ENCODE data around the gene TRMT11. TPM values are rescaled to one million over a fixed set of nuclear protein-coding genes. Genes with fewer than 3 reads are reported as not detected.

TRMT11 gene
- total RNA-seq, 1 experiment from 2014 or later = 140 TPM

DNA sequence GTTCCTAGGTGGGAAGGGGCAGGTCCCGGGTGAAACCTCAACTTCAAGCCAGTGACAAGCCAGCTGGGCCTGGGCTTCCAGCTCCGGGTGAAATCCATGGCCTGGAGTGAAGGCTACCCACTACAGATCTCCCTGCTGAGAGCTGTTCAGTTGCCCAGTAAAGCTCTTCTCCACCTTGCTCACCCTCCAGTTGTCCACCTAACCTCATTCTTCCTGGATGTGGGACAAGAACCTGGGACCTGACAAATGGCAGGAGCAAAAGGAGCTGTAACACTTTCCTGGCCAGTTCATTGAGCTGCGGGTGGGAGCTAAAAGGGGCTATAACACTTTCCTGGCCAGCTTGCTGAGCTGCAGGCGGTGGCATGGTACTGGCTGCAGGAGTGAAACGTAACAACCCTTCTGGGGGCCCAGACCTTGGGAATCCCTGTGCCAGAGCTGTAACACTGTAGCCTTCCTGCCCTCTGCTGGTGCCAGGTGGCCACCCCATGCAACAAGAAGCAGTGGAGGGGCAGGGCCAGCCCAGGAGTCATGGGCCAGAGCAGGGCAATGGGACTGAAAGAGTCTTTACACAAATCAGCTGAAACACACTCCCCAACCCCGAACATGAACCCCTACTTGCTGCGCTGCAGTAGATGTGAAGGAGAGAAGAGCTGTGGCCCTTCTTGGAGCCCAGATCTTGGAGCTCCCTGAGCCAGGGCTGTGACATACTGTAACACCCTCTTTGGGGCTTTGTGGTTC lies 33.4 kb upstream of the TRMT11 start:
- Histone ChIP-seq H3K4me3 (ENCODE audit: low read length) (no peak overlapping the region; the same call in 1 of the 2 replicates), H3K4me1 (ENCODE audit: low read length) (peaks cover 24% of the 10 kb centered on the region), H3K9me2 (replicated peaks; ENCODE audit: insufficient read depth, low read length) (no peaks in the 10 kb centered on the region), H3K9ac (ENCODE audit: low read length) (0 out of 2 replicates have a peak overlapping the region, but pooled peaks have one; percentile 11), H2AFZ (ENCODE audit: low read length) (peak overlapping the region; percentile 20; the same call in 1 of the 2 replicates), H3K4me2 (ENCODE audit: low read depth, low read length, poor library complexity, severe bottlenecking) (peak overlapping the region; percentile 47), H3K9me3 (ENCODE audit: low read length) (no peaks in the 10 kb centered on the region), H3K79me2 (ENCODE audit: low read length) (peaks cover 13% of the 10 kb centered on the region), H3K36me3 (ENCODE audit: insufficient read depth, low read length) (no peaks in the 10 kb centered on the region), H3K27me3 (ENCODE audit: low read length) (no peaks in the 10 kb centered on the region), H4K20me1 (ENCODE audit: insufficient read depth, low read depth, low read length) (no peaks in the 10 kb centered on the region), H3K27ac (ENCODE audit: low read length) (no peak overlapping the region)
- peak; percentile 76 for DNase-seq

DNA sequence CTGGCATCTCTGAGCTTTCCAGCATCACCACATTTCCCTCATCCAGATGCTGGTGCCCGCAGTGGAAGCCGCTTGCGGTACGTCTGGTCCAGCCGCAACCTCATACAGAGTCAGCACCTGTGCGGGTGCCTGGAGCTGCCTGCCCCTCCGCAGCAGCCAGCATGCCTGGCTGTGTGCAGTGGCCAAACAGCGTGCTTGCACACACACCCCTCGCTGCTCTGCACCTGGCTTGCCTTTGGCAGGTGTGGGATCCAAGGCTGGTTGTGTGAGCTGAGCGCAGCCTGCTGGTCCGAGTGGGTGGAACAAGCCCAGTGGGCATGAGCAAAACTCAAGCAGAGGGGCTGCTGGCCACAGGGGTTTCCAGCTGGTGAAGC lies 32.9 kb upstream of the TRMT11 start:
- 0 out of 2 replicates have a peak overlapping the region, but pooled peaks have one; percentile 11 for H3K9ac ChIP-seq (ENCODE audit: low read length)
- H3K4me2 ChIP-seq (ENCODE audit: low read depth, low read length, poor library complexity, severe bottlenecking) = peak overlapping the region; percentile 47
- peaks cover 29% of the 10 kb centered on the region for H3K4me1 ChIP-seq (ENCODE audit: low read length)
- H4K20me1 ChIP-seq (ENCODE audit: insufficient read depth, low read depth, low read length) = no peaks in the 10 kb centered on the region
- H3K27me3 ChIP-seq (ENCODE audit: low read length) = no peaks in the 10 kb centered on the region
- H3K36me3 ChIP-seq (ENCODE audit: insufficient read depth, low read length) = no peaks in the 10 kb centered on the region
- H3K9me2 ChIP-seq (replicated peaks; ENCODE audit: insufficient read depth, low read length) = no peaks in the 10 kb centered on the region
- peaks cover 19% of the 10 kb centered on the region for H3K79me2 ChIP-seq (ENCODE audit: low read length)
- peak; percentile 76 for DNase-seq
- H3K4me3 ChIP-seq (ENCODE audit: low read length) = no peak overlapping the region; the same call in 1 of the 2 replicates
- peak overlapping the region; percentile 20; the same call in 1 of the 2 replicates for H2AFZ ChIP-seq (ENCODE audit: low read length)
- H3K27ac ChIP-seq (ENCODE audit: low read length) = no peak overlapping the region
- no peaks in the 10 kb centered on the region for H3K9me3 ChIP-seq (ENCODE audit: low read length)

DNA sequence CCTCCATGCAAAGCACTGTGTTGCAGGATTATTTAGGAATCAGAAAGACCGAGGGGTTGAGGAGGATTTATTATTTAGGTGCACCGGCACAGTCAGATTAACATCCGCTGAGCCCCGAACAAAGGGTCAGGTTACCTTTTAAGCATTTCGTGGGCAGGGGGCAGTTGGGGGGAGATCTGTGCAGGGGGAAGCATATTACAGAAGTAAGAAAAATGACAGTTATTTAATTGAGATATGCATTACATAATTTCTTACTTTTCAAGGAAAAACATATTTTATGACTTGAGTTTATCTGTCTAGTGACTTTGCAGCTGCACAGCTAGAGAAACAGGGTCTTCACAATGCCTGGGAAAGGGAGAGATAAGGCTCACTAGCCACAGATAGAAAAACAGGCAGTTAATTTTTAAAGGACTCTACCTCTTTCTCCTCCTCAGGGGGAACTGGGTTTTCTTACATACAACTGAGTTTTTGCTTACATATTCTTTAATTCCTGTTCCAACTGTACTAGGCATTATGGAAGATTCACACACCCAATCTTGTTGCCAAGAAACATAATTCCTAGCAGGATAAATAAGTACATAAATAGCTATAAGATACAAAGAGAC lies 31.5 kb upstream of the TRMT11 start:
- Histone ChIP-seq H3K9ac (ENCODE audit: low read length) (no peak overlapping the region), H3K27ac (ENCODE audit: low read length) (no peak overlapping the region), H3K9me3 (ENCODE audit: low read length) (no peaks in the 10 kb centered on the region), H3K27me3 (ENCODE audit: low read length) (no peaks in the 10 kb centered on the region), H3K79me2 (ENCODE audit: low read length) (peaks cover 32% of the 10 kb centered on the region), H3K4me3 (ENCODE audit: low read length) (no peak overlapping the region), H4K20me1 (ENCODE audit: insufficient read depth, low read depth, low read length) (no peaks in the 10 kb centered on the region), H3K4me1 (ENCODE audit: low read length) (peaks cover 41% of the 10 kb centered on the region), H3K9me2 (replicated peaks; ENCODE audit: insufficient read depth, low read length) (no peaks in the 10 kb centered on the region), H3K36me3 (ENCODE audit: insufficient read depth, low read length) (0 out of 2 replicates have a peak, but pooled peaks cover 7% of the 10 kb centered on the region), H2AFZ (ENCODE audit: low read length) (no peak overlapping the region; the same call in 1 of the 2 replicates), H3K4me2 (ENCODE audit: low read depth, low read length, poor library complexity, severe bottlenecking) (no peak overlapping the region)
- no peak for DNase-seq

DNA sequence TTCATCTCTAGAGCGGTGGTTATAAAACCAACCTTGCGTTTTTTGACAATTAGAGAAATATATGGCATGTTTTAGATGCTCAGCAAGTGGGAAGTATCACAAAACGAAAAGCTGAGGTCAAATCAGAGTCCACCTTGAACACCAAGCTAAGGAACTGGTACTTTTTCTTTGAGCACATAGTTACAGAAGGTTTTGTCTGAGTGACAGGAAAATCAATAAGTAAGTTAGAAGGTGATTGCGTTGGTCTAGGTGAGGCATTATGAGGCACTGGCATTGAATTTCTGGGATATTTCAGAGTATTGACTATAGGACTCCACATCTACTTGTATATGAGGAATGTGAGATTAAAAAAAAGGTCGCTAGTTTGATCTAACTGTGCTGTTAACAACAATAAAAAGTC lies 30.4 kb upstream of the TRMT11 start:
- Histone ChIP-seq H3K4me1 (ENCODE audit: low read length) (peaks cover 41% of the 10 kb centered on the region), H3K4me2 (ENCODE audit: low read depth, low read length, poor library complexity, severe bottlenecking) (peak overlapping the region; percentile 97), H3K36me3 (ENCODE audit: insufficient read depth, low read length) (0 out of 2 replicates have a peak, but pooled peaks cover 7% of the 10 kb centered on the region), H2AFZ (ENCODE audit: low read length) (0 out of 2 replicates have a peak overlapping the region, but pooled peaks have one; percentile 37), H3K9ac (ENCODE audit: low read length) (peak overlapping the region; percentile 97), H3K27ac (ENCODE audit: low read length) (no peak overlapping the region), H3K4me3 (ENCODE audit: low read length) (peak overlapping the region; percentile 96), H3K9me2 (replicated peaks; ENCODE audit: insufficient read depth, low read length) (no peaks in the 10 kb centered on the region), H4K20me1 (ENCODE audit: insufficient read depth, low read depth, low read length) (no peaks in the 10 kb centered on the region), H3K79me2 (ENCODE audit: low read length) (peaks cover 43% of the 10 kb centered on the region), H3K9me3 (ENCODE audit: low read length) (no peaks in the 10 kb centered on the region), H3K27me3 (ENCODE audit: low read length) (no peaks in the 10 kb centered on the region)
- DNase-seq = no peak

DNA sequence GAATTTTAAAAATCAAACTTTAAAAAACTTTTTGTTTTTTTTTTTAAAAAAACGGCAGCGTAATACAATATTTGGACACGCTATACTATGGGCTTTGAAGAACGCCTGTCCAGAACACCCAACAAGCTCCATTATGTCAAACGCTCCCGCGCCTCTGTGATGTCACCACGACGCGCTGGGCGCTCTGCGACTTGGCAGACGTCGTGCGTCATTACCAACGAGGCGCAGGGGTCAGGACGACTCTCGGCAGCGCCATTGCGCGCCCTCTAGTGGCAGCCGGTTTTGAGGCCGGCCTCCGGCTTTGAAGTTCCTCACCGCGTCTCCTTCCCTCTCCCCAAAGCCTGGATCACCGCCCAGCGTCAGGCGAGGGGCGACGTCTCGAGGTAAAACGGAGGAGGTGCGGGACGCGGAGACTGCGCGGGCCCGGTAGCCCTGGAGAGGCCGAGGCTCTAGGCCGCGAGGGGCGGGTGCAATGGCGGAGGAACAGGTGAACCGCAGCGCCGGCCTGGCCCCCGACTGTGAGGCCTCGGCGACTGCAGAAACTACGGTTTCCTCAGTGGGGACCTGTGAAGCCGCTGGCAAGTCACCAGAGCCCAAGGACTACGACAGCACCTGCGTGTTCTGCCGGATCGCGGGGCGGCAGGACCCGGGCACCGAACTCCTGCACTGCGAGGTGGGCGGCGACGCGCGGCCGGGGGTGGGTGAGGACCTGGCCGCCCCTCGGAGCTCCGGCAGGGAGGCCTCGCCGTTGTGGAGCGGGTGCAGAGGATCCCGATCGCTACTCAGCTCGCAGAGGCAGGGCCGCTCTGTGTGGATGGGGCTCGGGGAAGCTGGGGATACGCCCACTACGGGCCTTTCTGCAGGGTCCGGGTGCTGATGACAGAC lies 29.6 kb upstream of the TRMT11 start, which contains the start of gene HINT3:
Gene HINT3, plus strand, starts transcription at position 265 of the 885 bp plus-strand sequence. Its CDS starts 208 bp downstream, at position 473.
- peak within 1 kb of the TSS; percentile 70 for H3K27ac ChIP-seq (ENCODE audit: low read length)
- peak within 1 kb of the TSS; percentile 96 for H3K4me3 ChIP-seq (ENCODE audit: low read length)
- H3K4me1 ChIP-seq (ENCODE audit: low read length) = peaks cover 41% of the 10 kb centered on the region
- peak within 1 kb of the TSS; percentile 90; the same call in 1 of the 2 replicates for H2AFZ ChIP-seq (ENCODE audit: low read length)
- DNase-seq = peak; percentile 99
- H3K36me3 ChIP-seq (ENCODE audit: insufficient read depth, low read length) = 0 out of 2 replicates have a peak, but pooled peaks cover 7% of the 10 kb centered on the region
- H3K27me3 ChIP-seq (ENCODE audit: low read length) = no peaks in the 10 kb centered on the region
- H3K9me3 ChIP-seq (ENCODE audit: low read length) = no peaks in the 10 kb centered on the region
- H3K9ac ChIP-seq (ENCODE audit: low read length) = peak within 1 kb of the TSS; percentile 97
- H3K4me2 ChIP-seq (ENCODE audit: low read depth, low read length, poor library complexity, severe bottlenecking) = peak within 1 kb of the TSS; percentile 97
- H3K9me2 ChIP-seq (replicated peaks; ENCODE audit: insufficient read depth, low read length) = no peaks in the 10 kb centered on the region
- peaks cover 51% of the 10 kb centered on the region for H3K79me2 ChIP-seq (ENCODE audit: low read length)
- no peaks in the 10 kb centered on the region for H4K20me1 ChIP-seq (ENCODE audit: insufficient read depth, low read depth, low read length)

DNA sequence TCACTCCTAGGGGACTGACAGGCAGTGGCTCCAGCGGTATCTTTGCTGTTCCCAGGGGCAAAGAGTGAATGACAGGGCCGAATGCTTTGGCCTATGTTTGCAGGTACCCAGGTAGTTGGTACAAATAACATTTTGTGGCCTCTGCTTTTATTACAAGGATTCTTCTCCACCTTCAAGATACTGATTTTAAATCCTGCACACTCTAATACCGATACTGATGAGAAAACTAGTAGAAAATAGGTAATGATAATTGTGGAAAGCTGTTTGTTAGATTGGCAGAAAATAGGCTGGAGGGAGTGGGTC lies 29.0 kb upstream of the TRMT11 start:
- no peak for DNase-seq
- Histone ChIP-seq H3K27ac (ENCODE audit: low read length) (peak overlapping the region; percentile 70), H3K36me3 (ENCODE audit: insufficient read depth, low read length) (0 out of 2 replicates have a peak, but pooled peaks cover 7% of the 10 kb centered on the region), H2AFZ (ENCODE audit: low read length) (peak overlapping the region; percentile 90; the same call in 1 of the 2 replicates), H3K79me2 (ENCODE audit: low read length) (peaks cover 54% of the 10 kb centered on the region), H3K9me3 (ENCODE audit: low read length) (no peaks in the 10 kb centered on the region), H4K20me1 (ENCODE audit: insufficient read depth, low read depth, low read length) (no peaks in the 10 kb centered on the region), H3K4me2 (ENCODE audit: low read depth, low read length, poor library complexity, severe bottlenecking) (peak overlapping the region; percentile 97), H3K4me1 (ENCODE audit: low read length) (peaks cover 42% of the 10 kb centered on the region), H3K9ac (ENCODE audit: low read length) (peak overlapping the region; percentile 97), H3K9me2 (replicated peaks; ENCODE audit: insufficient read depth, low read length) (no peaks in the 10 kb centered on the region), H3K27me3 (ENCODE audit: low read length) (no peaks in the 10 kb centered on the region), H3K4me3 (ENCODE audit: low read length) (peak overlapping the region; percentile 96)

GRCh38 chr6:125957845-125958244 lies 28.5 kb upstream of the TRMT11 start:
- Histone ChIP-seq H3K4me3 (ENCODE audit: low read length) (peak overlapping the region; percentile 96), H3K27me3 (ENCODE audit: low read length) (no peaks in the 10 kb centered on the region), H3K9ac (ENCODE audit: low read length) (peak overlapping the region; percentile 97), H2AFZ (ENCODE audit: low read length) (no peak overlapping the region), H3K4me1 (ENCODE audit: low read length) (peaks cover 47% of the 10 kb centered on the region), H3K79me2 (ENCODE audit: low read length) (peaks cover 59% of the 10 kb centered on the region), H3K36me3 (ENCODE audit: insufficient read depth, low read length) (0 out of 2 replicates have a peak, but pooled peaks cover 7% of the 10 kb centered on the region), H3K27ac (ENCODE audit: low read length) (peak overlapping the region; percentile 70), H3K9me3 (ENCODE audit: low read length) (no peaks in the 10 kb centered on the region), H3K9me2 (replicated peaks; ENCODE audit: insufficient read depth, low read length) (no peaks in the 10 kb centered on the region), H3K4me2 (ENCODE audit: low read depth, low read length, poor library complexity, severe bottlenecking) (peak overlapping the region; percentile 97), H4K20me1 (ENCODE audit: insufficient read depth, low read depth, low read length) (no peaks in the 10 kb centered on the region)
- peak; percentile 62 for DNase-seq

Measured in Karpas-422 (cell line).